K562 (cell line): ENCODE measurements around the gene TCEANC2.

Experiments
- EGR1 ChIP-seq: fragments of 450-650 bp; conservative IDR thresholded peaks from 2 replicates; pipeline ENCODE4 v1.6.1; 2017; ENCODE audit warnings: mild to moderate bottlenecking
- PHTF2 ChIP-seq: fragments of 250-450 bp; sonication (Bioruptor Pico); IDR thresholded peaks from 2 replicates; pipeline ENCODE4 v1.5.0; 2021; ENCODE audit warnings: mild to moderate bottlenecking
- POLR2A ChIP-seq: fragments of 450-650 bp; conservative IDR thresholded peaks from 2 replicates; pipeline ENCODE4 v1.6.1; 2016
- SMARCA5 ChIP-seq: fragments of 450-650 bp; IDR thresholded peaks from 2 replicates; pipeline ENCODE4 v1.6.1; 2016

- no peak for TF ChIP-seq POLR2A
- TF ChIP-seq EGR1, result no peak
- TF ChIP-seq SMARCA5, result no peak
- TF ChIP-seq PHTF2, result no peak
Observed at GRCh38 chr1:54107131-54107530, 53.7 kb downstream of the TCEANC2 start.
